ENCODE measurements around the gene TSPYL1.
"Not testable (repeated sequence)": the region's sequence is repeated elsewhere in the genome, so short reads cannot be mapped to it uniquely, and the experiment has no call there.

TSPYL1 gene

GRCh38 chr6:116279232-116280160, at the start of gene TSPYL1:
TSPYL1 (minus strand) TSS chr6:116279930; CDS start chr6:116279830, 100 bp downstream.
- peak; percentile 93 for DNase-seq (ENCODE audit: low read depth)

- no peak for DNase-seq (ENCODE audit: low read depth)
Measured at GRCh38 chr6:116329156-116329555, 49.4 kb upstream of the TSPYL1 start.

- DNase-seq (ENCODE audit: low read depth): no peak
Measured at GRCh38 chr6:116328528-116328903, 48.8 kb upstream of the TSPYL1 start.

GRCh38 chr6:116327803-116328527, 48.2 kb upstream of the TSPYL1 start:
- no peak for DNase-seq (ENCODE audit: low read depth)

GRCh38 chr6:116326996-116327395, 47.3 kb upstream of the TSPYL1 start:
- no peak for DNase-seq (ENCODE audit: low read depth)

GRCh38 chr6:116326181-116326671, 46.5 kb upstream of the TSPYL1 start:
- DNase-seq (ENCODE audit: low read depth): no peak

GRCh38 chr6:116325634-116326132, 46.0 kb upstream of the TSPYL1 start:
- DNase-seq (ENCODE audit: low read depth): not testable (repeated sequence)

GRCh38 chr6:116323863-116324262, 44.1 kb upstream of the TSPYL1 start:
- no peak for DNase-seq (ENCODE audit: low read depth)

GRCh38 chr6:116321933-116322332, 42.2 kb upstream of the TSPYL1 start:
- DNase-seq (ENCODE audit: low read depth): not testable (repeated sequence)

- no peak for DNase-seq (ENCODE audit: low read depth)
Measured at GRCh38 chr6:116316772-116317467, 37.2 kb upstream of the TSPYL1 start.

- DNase-seq (ENCODE audit: low read depth): no peak
Measured at GRCh38 chr6:116314878-116315277, 35.1 kb upstream of the TSPYL1 start.

GRCh38 chr6:116314218-116314617, 34.5 kb upstream of the TSPYL1 start:
- DNase-seq (ENCODE audit: low read depth): no peak

GRCh38 chr6:116313101-116313776, 33.5 kb upstream of the TSPYL1 start:
- no peak for DNase-seq (ENCODE audit: low read depth)

GRCh38 chr6:116309657-116310056, 29.9 kb upstream of the TSPYL1 start:
- no peak for DNase-seq (ENCODE audit: low read depth)

- DNase-seq (ENCODE audit: low read depth): no peak
Measured at GRCh38 chr6:116309001-116309400, 29.3 kb upstream of the TSPYL1 start.

GRCh38 chr6:116307633-116308032, 27.9 kb upstream of the TSPYL1 start:
- DNase-seq (ENCODE audit: low read depth): no peak

- DNase-seq (ENCODE audit: low read depth): no peak
Measured at GRCh38 chr6:116307001-116307400, 27.3 kb upstream of the TSPYL1 start.

- DNase-seq (ENCODE audit: low read depth): no peak
Measured at GRCh38 chr6:116304538-116305097, 24.9 kb upstream of the TSPYL1 start.

GRCh38 chr6:116301104-116301503, 21.4 kb upstream of the TSPYL1 start:
- DNase-seq (ENCODE audit: low read depth): no peak

- DNase-seq (ENCODE audit: low read depth): no peak
Measured at GRCh38 chr6:116300566-116300965, 20.8 kb upstream of the TSPYL1 start.

GRCh38 chr6:116298973-116299372, 19.2 kb upstream of the TSPYL1 start:
- DNase-seq (ENCODE audit: low read depth): no peak
